ENCODE measurements around the gene NRXN3. TPM values are rescaled to one million over a fixed set of nuclear protein-coding genes. Genes with fewer than 3 reads are reported as not detected.

NRXN3 gene
- total and polyA plus RNA-seq, 2 experiments from 2014 or later: 5.7 to 7.1 TPM

DNA sequence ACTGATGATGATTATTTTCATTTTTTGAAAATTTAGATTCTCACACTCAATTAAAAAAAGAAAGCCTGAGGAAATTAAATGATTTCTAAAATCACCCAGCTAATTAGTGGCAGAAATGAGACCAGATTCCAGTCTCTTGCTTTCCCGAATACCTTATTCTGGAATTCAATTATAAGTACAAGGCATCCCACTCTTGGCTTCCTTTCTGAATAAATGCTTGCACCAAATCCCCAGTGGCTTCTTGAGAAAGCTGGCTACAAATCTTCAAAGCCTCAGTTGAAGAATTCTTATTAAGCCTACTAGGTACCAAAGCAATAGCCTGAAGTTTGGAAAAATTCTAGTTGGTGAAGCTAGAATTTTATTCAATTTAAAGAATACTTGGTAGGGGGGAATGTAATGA lies 1564.5 kb downstream of the NRXN3 start:
- Histone ChIP-seq H4K20me1 (ENCODE audit: insufficient read depth, poor library complexity, severe bottlenecking) (no peaks in the 10 kb centered on the region), H2AFZ (no peak overlapping the region), H3K27me3 (no peaks in the 10 kb centered on the region), H3K4me2 (no peak overlapping the region), H3K4me3 (no peak overlapping the region), H3K9me3 (ENCODE audit: low read depth) (peaks cover 11% of the 10 kb centered on the region), H3K4me1 (ENCODE audit: insufficient read depth) (no peaks in the 10 kb centered on the region), H3K27ac (no peak overlapping the region), H3K79me2 (no peaks in the 10 kb centered on the region), H3K9me2 (replicated peaks; ENCODE audit: insufficient read depth) (no peaks in the 10 kb centered on the region), H3K36me3 (replicated peaks; ENCODE audit: insufficient read depth, low read depth) (no peaks in the 10 kb centered on the region)
- 100% methylated on average over 1 of the region's 1 CpG for WGBS (ENCODE audit: low lambda C conversion rate, missing lambda C conversion rate)
- TF ChIP-seq EZH2 (IDR thresholded peaks at IDR 0.05; ENCODE audit: borderline replicate concordance) (no peak), EZH2phosphoT487 (IDR thresholded peaks at IDR 0.05; ENCODE audit: low read depth, severe bottlenecking, unreplicated experiment) (no peak)
- TF ChIP-seq, protein P1, sequence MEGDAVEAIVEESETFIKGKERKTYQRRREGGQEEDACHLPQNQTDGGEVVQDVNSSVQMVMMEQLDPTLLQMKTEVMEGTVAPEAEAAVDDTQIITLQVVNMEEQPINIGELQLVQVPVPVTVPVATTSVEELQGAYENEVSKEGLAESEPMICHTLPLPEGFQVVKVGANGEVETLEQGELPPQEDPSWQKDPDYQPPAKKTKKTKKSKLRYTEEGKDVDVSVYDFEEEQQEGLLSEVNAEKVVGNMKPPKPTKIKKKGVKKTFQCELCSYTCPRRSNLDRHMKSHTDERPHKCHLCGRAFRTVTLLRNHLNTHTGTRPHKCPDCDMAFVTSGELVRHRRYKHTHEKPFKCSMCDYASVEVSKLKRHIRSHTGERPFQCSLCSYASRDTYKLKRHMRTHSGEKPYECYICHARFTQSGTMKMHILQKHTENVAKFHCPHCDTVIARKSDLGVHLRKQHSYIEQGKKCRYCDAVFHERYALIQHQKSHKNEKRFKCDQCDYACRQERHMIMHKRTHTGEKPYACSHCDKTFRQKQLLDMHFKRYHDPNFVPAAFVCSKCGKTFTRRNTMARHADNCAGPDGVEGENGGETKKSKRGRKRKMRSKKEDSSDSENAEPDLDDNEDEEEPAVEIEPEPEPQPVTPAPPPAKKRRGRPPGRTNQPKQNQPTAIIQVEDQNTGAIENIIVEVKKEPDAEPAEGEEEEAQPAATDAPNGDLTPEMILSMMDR (IDR thresholded peaks at IDR 0.05; ENCODE audit: poor library complexity): no peak
- no peak for DNase-seq (ENCODE audit: low spot score)

DNA sequence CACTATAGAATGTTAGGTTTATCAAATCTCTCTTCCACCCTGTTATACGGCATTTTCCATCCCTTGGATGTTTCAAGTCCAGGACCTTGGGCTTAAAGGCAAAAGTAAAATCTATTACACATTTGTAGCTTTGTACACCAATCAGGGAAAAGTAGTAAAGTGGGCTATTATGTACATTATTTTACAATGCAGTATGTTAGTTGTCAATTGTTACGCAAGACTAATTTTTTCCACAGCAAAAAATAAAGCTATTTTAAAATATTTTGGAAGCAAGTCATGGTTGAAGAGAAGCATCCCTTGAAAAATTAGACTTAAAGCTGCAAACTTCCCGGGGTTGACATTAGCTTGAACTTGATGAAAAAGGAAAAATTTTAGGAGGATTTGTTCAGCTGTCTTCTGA lies 1564.9 kb downstream of the NRXN3 start:
- 92% methylated on average over 3 of the region's 3 CpGs for WGBS (ENCODE audit: low lambda C conversion rate, missing lambda C conversion rate)
- TF ChIP-seq, protein P1 (IDR thresholded peaks at IDR 0.05; ENCODE audit: poor library complexity): no peak
- no peak for TF ChIP-seq EZH2 (IDR thresholded peaks at IDR 0.05; ENCODE audit: borderline replicate concordance)
- TF ChIP-seq EZH2phosphoT487 (IDR thresholded peaks at IDR 0.05; ENCODE audit: low read depth, severe bottlenecking, unreplicated experiment): no peak

DNA sequence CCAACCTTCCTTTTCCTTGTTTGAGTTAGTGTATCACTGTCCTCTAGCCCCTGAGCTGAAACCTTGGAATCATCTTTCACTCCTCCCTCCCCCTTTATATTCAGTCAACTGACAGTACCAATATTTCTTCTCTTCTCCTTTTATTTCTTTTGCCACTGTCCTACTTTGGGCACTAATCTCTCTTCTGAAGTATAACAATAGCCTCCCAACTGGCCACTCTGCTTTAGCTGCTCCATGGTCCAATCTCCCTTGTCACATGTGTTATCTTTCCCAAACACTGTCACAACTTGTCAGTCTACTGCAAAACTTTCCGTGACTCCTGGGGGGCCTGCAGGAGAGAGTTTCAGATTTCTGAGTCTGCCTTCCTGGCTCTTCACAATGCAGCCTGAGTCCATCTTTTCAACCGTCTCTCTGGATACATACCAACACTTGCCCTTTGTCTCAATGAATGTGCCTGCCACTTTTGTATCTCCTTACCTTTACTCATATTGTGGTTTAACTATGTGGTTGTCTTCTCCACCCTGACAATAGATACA lies 1570.0 kb downstream of the NRXN3 start:
- Histone ChIP-seq H2AFZ (no peak overlapping the region), H3K4me2 (no peak overlapping the region), H3K36me3 (replicated peaks; ENCODE audit: insufficient read depth, low read depth) (no peaks in the 10 kb centered on the region), H4K20me1 (ENCODE audit: insufficient read depth, poor library complexity, severe bottlenecking) (no peaks in the 10 kb centered on the region), H3K79me2 (no peaks in the 10 kb centered on the region), H3K27me3 (no peaks in the 10 kb centered on the region), H3K9me3 (ENCODE audit: low read depth) (peaks cover 11% of the 10 kb centered on the region), H3K4me3 (no peak overlapping the region), H3K27ac (no peak overlapping the region), H3K4me1 (ENCODE audit: insufficient read depth) (no peaks in the 10 kb centered on the region), H3K9me2 (replicated peaks; ENCODE audit: insufficient read depth) (no peaks in the 10 kb centered on the region)
- TF ChIP-seq EZH2phosphoT487 (IDR thresholded peaks at IDR 0.05; ENCODE audit: low read depth, severe bottlenecking, unreplicated experiment) (no peak), EZH2 (IDR thresholded peaks at IDR 0.05; ENCODE audit: borderline replicate concordance) (no peak)
- TF ChIP-seq, protein P1 (IDR thresholded peaks at IDR 0.05; ENCODE audit: poor library complexity): no peak
- DNase-seq (ENCODE audit: low spot score): no peak
- WGBS (ENCODE audit: low lambda C conversion rate, missing lambda C conversion rate): 59% methylated on average over 2 of the region's 2 CpGs

More for the DNA sequence above, 1564.9 kb downstream of the NRXN3 start:
- no peak overlapping the region for H3K27ac ChIP-seq
- peaks cover 11% of the 10 kb centered on the region for H3K9me3 ChIP-seq (ENCODE audit: low read depth)
- H3K36me3 ChIP-seq (replicated peaks; ENCODE audit: insufficient read depth, low read depth): no peaks in the 10 kb centered on the region
- no peak overlapping the region for H2AFZ ChIP-seq
- no peaks in the 10 kb centered on the region for H3K9me2 ChIP-seq (replicated peaks; ENCODE audit: insufficient read depth)
- H3K4me3 ChIP-seq: no peak overlapping the region
- H3K79me2 ChIP-seq: no peaks in the 10 kb centered on the region
- H3K4me1 ChIP-seq (ENCODE audit: insufficient read depth): no peaks in the 10 kb centered on the region
- no peaks in the 10 kb centered on the region for H4K20me1 ChIP-seq (ENCODE audit: insufficient read depth, poor library complexity, severe bottlenecking)
- no peak overlapping the region for H3K4me2 ChIP-seq
- no peak for DNase-seq (ENCODE audit: low spot score)
- H3K27me3 ChIP-seq: no peaks in the 10 kb centered on the region
